ACC112 (cell line): ENCODE data around the gene AOPEP.

Experiments used
- H2AFZ ChIP-seq: fragments of 200-600 bp; sonication (generic); one replicate; pipeline ENCODE4 v1.6.0; 2017; ENCODE audit warnings: antibody characterized with exemption, low read length; ENCODE audit not compliant: unreplicated experiment
- H3K27ac ChIP-seq: fragments of 200-600 bp; sonication (generic); 2 replicates; pipeline ENCODE4 v1.5.1; 2014; ENCODE audit warnings: low read depth, mild to moderate bottlenecking, antibody characterized with exemption, low read length, moderate library complexity
- H3K27me3 ChIP-seq: fragments of 200-600 bp; sonication (generic); 2 replicates; pipeline ENCODE4 v1.6.1; 2014; ENCODE audit warnings: mild to moderate bottlenecking, antibody characterized with exemption, low read length, moderate library complexity, mixed read lengths; ENCODE audit not compliant: insufficient read depth
- H3K36me3 ChIP-seq: fragments of 200-600 bp; sonication (generic); 2 replicates; pipeline ENCODE4 v1.6.1; 2016; ENCODE audit warnings: mild to moderate bottlenecking, antibody characterized with exemption, low read length, moderate library complexity, mixed read lengths; ENCODE audit not compliant: insufficient read depth
- H3K4me1 ChIP-seq: fragments of 200-600 bp; sonication (generic); one replicate; pipeline ENCODE4 v1.6.1; 2016; ENCODE audit warnings: low read length, mixed read lengths; ENCODE audit not compliant: insufficient read depth, unreplicated experiment, control insufficient read depth
- H3K4me3 ChIP-seq: fragments of 200-600 bp; sonication (generic); 2 replicates; pipeline ENCODE4 v1.5.1; 2014; ENCODE audit warnings: mild to moderate bottlenecking, low read depth, low read length
- H3K79me2 ChIP-seq: fragments of 200-600 bp; sonication (generic); one replicate; pipeline ENCODE4 v1.6.0; 2016; ENCODE audit warnings: low read length; ENCODE audit not compliant: control insufficient read depth, unreplicated experiment, insufficient read depth

Gene AOPEP

DNA sequence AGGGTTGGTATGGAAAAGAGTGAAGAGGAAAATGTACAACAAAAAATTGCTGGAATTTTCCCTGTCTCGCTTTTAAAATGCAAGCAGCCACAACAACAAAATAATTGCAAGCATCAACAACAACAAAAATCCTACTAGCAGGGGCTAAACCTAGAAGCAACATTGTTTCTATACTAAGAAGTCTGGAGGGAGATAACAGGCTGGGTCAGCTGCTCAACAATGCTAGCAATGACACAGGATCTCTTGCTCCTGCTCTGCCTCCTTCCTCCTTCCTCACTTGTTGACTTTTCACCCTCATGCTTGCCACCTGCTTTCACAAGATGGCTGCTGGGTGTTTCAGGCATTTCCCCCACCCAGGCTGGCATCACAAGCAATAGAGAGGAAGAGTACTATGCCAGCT lies 7.6 kb upstream of the AOPEP start:
- no peak overlapping the region for H2AFZ ChIP-seq

GRCh38 chr9:94719878-94720277 lies 6.6 kb upstream of the AOPEP start:
- Histone ChIP-seq H2AFZ (no peak overlapping the region), H3K4me3 (no peak overlapping the region), H3K36me3 (no peaks in the 10 kb centered on the region), H3K27ac (no peak overlapping the region), H3K4me1 (no peaks in the 10 kb centered on the region), H3K27me3 (no peaks in the 10 kb centered on the region), H3K79me2 (no peaks in the 10 kb centered on the region)

More for the DNA sequence above, 7.6 kb upstream of the AOPEP start:
- Histone ChIP-seq H3K79me2 (no peaks in the 10 kb centered on the region), H3K4me1 (no peaks in the 10 kb centered on the region), H3K4me3 (no peak overlapping the region), H3K27ac (no peak overlapping the region), H3K36me3 (no peaks in the 10 kb centered on the region), H3K27me3 (peaks cover 1% of the 10 kb centered on the region; the same call in 1 of the 2 replicates)

DNA sequence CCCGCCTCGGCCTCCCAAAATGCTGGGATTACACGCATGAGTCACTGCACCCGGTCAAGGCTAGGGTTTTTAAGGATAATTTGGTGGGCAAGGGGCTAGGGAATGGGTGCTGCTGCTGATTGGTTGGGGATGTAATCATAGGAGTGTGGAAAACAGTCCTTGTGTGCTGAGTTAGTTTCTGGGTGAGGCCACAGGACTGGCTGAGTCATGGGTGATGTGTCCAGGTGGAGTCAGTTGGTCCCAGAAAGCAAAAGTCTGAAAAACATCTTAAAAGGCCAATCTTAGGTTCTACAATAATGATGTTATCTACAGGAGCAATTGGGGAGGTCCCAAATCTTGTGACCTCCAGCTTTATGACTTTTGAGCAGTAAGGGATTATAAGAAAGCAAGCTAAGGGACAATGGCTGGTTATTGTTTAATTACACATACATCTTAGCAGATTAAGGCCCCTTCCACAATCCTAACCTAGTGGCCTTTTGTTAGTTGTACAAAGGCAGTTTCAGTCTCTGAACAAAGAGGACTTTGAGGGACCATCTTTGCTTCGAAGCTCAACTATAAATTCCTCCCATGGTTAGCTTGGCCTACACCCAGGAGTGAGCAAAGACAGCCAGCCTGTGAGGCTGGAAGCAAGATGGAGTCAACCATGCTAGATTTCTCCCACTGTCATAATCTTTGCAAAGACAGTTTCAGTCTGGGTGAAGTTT lies 5.5 kb upstream of the AOPEP start:
- H3K27ac ChIP-seq = no peak overlapping the region
- no peaks in the 10 kb centered on the region for H3K36me3 ChIP-seq
- H2AFZ ChIP-seq = no peak overlapping the region
- H3K4me3 ChIP-seq = no peak overlapping the region
- no peaks in the 10 kb centered on the region for H3K4me1 ChIP-seq
- no peaks in the 10 kb centered on the region for H3K79me2 ChIP-seq
- H3K27me3 ChIP-seq = no peaks in the 10 kb centered on the region

DNA sequence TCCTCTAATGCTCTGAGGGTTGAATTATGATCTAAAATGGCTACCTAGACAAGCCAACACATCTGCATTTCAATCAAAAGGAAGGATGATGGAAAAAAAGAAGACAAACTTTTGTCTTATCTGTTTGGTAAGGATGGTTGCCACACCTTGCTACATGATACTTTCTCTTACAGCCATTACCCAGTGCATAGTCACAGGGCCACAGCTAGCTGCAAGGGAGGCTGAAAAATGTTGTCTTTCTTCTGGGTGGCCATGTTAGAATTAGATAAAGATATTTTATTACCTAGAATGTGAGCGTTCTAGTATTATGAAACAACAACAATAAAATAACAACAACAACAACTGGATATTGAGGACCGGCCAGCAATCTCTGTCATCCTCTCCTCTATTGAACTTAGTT lies 4.7 kb upstream of the AOPEP start:
- no peak overlapping the region for H3K27ac ChIP-seq
- no peaks in the 10 kb centered on the region for H3K36me3 ChIP-seq
- H3K4me3 ChIP-seq = no peak overlapping the region
- no peaks in the 10 kb centered on the region for H3K27me3 ChIP-seq
- peaks cover 2% of the 10 kb centered on the region for H3K79me2 ChIP-seq
- H3K4me1 ChIP-seq = no peaks in the 10 kb centered on the region
- no peak overlapping the region for H2AFZ ChIP-seq

DNA sequence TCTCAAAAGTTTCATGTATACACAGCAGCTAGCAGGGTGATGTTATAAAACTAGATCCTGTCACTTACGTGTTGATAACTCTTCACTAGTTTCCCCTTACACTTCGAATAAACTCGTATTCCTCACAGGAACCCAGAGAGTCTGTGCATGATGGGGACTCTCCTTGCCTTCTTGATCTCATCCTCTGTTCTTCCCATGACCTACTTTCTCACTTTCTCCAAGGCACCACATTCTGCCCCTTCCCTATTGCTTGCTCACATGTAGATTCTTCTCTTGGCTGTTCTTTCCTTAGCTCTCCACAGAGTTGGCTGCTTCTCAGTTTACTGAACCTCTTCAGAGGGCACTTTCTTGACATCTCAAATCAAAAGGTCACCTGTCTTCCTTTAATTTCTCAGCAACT lies 1.2 kb upstream of the AOPEP start:
- H3K4me3 ChIP-seq = no peak overlapping the region
- H2AFZ ChIP-seq = peak overlapping the region; percentile 74
- H3K79me2 ChIP-seq = peaks cover 12% of the 10 kb centered on the region
- H3K27me3 ChIP-seq = no peaks in the 10 kb centered on the region
- no peaks in the 10 kb centered on the region for H3K36me3 ChIP-seq
- peaks cover 8% of the 10 kb centered on the region for H3K4me1 ChIP-seq
- H3K27ac ChIP-seq = no peak overlapping the region

- Histone ChIP-seq H3K36me3 (no peaks in the 10 kb centered on the region), H3K4me3 (no peak overlapping the region), H3K4me1 (peaks cover 8% of the 10 kb centered on the region), H3K27ac (no peak overlapping the region), H3K27me3 (no peaks in the 10 kb centered on the region), H3K79me2 (peaks cover 12% of the 10 kb centered on the region), H2AFZ (no peak overlapping the region)
Measured at GRCh38 chr9:94728719-94729118, 2.2 kb downstream of the AOPEP start.

DNA sequence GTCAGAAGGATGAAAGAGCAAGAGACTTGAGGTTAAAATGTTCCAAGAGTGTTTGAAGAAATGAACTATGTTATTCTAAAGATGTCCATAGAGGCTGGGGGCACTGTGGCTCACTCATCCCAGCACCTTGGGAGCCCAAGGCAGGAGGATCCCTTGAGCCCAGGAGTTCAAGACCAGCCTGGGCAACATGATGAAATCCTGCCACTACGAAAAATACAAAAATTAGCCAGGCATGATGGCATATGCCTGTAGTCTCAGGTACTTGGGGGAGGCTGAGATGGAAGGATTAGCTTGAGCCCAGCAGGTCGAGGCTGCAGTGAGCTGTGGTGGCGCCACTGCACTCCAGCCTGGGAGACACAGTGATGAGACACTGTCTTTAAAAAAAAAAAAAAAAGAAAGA lies 2.7 kb downstream of the AOPEP start:
- H3K79me2 ChIP-seq = peaks cover 12% of the 10 kb centered on the region
- no peak overlapping the region for H3K4me3 ChIP-seq
- no peak overlapping the region for H3K27ac ChIP-seq
- H3K27me3 ChIP-seq = no peaks in the 10 kb centered on the region
- no peaks in the 10 kb centered on the region for H3K36me3 ChIP-seq
- H2AFZ ChIP-seq = no peak overlapping the region
- H3K4me1 ChIP-seq = peaks cover 8% of the 10 kb centered on the region

DNA sequence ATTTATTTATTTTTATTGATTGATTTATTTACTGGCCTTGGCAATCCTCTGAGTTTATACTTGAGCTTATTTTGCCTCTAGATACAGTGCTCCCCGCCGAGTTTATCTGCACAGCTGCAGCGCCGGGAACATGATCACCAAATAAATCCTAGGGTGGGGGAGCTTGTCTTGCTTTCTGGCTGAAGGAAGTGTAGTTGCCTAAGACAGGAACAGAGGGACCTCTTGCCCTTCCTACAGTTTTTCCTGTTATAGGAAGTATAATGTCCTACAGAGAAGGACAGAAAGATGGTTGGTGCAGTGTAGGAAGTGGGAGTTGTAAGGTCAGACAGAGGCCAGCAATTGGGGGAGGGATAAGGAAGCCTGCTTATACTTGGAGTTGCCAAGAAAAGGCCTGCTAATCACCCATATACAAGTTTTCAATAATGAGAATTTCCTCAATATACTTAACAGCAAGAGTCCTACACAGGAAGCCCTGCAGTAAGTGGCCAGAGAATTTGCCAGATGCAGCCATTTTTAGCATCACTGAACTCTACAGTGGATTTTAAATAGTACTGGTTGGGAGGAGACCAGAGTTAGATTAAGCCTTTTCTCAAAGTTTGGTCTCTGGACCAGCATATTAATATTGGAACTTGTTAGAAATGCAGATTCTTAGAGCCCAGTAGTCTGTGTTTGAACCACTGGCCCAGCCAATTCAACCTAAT lies 7.7 kb downstream of the AOPEP start:
- Histone ChIP-seq H3K36me3 (no peaks in the 10 kb centered on the region), H3K4me3 (no peak overlapping the region), H3K27me3 (no peaks in the 10 kb centered on the region), H3K4me1 (no peaks in the 10 kb centered on the region), H3K27ac (no peak overlapping the region), H2AFZ (no peak overlapping the region), H3K79me2 (no peaks in the 10 kb centered on the region)

GRCh38 chr9:94736759-94737158 lies 10.3 kb downstream of the AOPEP start:
- no peak overlapping the region for H2AFZ ChIP-seq
- H3K27me3 ChIP-seq = no peaks in the 10 kb centered on the region
- no peak overlapping the region for H3K27ac ChIP-seq
- H3K4me1 ChIP-seq = no peaks in the 10 kb centered on the region
- H3K79me2 ChIP-seq = peaks cover 2% of the 10 kb centered on the region
- H3K4me3 ChIP-seq = no peak overlapping the region
- H3K36me3 ChIP-seq = no peaks in the 10 kb centered on the region

DNA sequence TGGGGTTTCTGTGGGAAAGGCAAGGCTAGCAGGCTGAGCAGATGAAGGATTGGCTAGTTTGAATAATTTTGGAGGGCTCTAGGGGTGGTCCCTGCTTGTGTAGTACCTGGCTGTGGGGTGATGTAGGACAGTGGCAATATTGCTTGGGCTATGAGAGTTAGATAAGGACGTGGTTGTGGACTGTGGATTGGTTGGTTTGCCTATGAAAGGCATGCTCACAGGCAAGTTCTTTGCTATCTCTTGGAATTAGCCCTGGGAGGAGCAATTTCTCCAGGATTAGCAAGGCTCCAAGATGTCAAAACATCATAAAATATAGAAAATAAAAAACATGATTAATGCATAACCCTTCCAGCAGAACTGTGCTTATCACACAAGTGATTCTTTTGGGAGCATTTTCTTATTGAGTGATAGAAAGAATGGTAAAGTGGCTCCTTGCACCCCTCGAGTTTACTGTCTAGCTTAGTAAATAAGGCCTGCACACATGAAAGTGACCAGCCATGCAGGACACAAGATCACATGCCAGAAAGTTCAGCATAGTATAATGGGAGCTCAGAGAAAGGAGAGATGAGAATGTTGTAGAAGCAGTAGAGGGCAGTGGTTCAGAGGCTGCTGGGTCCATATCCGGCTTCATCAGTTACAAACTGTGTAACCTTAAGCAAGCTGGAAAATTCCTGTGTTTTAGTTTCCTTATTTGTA lies 13.8 kb downstream of the AOPEP start:
- Histone ChIP-seq H3K4me3 (no peak overlapping the region), H3K79me2 (peaks cover 5% of the 10 kb centered on the region), H3K36me3 (no peaks in the 10 kb centered on the region), H3K27ac (no peak overlapping the region), H2AFZ (no peak overlapping the region), H3K4me1 (no peaks in the 10 kb centered on the region), H3K27me3 (no peaks in the 10 kb centered on the region)
